ENCODE measurements around the gene DMPK. TPM values are rescaled to one million over a fixed set of nuclear protein-coding genes. Genes with fewer than 3 reads are reported as not detected.

The DMPK gene
- total and polyA plus RNA-seq, 12 donors = 220 to 439 (median 304) TPM

DNA sequence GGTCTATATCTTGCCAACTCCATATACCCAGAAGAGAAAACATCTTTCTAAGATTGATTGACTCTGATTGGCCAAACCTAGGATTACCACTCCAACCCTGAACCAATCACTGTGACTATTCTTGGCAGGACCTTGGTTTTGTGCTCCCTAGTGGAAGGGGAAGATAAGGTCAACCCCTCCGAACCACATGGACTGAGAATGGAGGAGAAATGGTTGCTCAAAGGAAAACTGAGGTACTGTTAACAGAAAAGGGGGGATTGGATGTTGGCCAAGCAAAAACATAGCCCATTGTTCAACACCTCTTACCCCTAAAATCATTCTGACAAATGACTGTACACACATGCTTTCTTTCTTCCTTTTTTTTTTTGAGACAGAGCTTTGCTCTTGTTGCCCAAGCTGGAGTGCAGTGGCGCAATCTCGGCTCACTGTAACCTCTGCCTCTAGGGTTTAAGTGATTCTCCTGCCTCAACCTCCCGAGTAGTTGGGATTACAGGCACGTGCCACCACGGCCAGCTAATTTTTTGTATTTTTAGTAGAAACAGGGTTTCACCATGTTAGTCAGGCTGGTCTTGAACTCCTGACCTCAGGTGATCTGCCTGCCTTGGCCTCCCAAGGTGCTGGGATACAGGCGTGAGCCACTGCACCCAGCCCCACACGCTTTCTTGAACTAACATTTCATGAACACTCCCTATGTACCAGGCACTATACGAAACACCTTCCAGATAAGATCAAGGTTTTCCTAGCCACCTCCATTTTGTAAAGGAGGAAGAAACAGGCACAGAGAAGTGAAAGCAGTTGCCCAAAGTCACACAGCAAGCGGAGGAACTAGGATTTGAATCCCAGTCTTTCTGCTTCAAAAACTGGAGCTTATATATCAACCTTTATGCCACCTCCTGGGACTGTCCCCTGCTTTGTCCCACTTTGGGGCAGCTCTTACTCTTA is 42.5 kb downstream of the DMPK start:
- H3K27ac ChIP-seq = no peak overlapping the region
- peak in 1 of 8 donors; percentile 13 for ATAC-seq
- no peaks in the 10 kb centered on the region for H3K9me3 ChIP-seq
- DNase-seq = no peak
- intact Hi-C loops (cut with DNase I) = no loop called here
- WGBS, 2 donors = 85 to 91% methylated on average over 10 of the region's 10 CpGs
- TF ChIP-seq, protein P1, sequence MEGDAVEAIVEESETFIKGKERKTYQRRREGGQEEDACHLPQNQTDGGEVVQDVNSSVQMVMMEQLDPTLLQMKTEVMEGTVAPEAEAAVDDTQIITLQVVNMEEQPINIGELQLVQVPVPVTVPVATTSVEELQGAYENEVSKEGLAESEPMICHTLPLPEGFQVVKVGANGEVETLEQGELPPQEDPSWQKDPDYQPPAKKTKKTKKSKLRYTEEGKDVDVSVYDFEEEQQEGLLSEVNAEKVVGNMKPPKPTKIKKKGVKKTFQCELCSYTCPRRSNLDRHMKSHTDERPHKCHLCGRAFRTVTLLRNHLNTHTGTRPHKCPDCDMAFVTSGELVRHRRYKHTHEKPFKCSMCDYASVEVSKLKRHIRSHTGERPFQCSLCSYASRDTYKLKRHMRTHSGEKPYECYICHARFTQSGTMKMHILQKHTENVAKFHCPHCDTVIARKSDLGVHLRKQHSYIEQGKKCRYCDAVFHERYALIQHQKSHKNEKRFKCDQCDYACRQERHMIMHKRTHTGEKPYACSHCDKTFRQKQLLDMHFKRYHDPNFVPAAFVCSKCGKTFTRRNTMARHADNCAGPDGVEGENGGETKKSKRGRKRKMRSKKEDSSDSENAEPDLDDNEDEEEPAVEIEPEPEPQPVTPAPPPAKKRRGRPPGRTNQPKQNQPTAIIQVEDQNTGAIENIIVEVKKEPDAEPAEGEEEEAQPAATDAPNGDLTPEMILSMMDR (IDR thresholded peaks at IDR 0.05) = no peak
- no peaks in the 10 kb centered on the region for H3K36me3 ChIP-seq
- no peaks in the 10 kb centered on the region for H3K4me1 ChIP-seq
- H3K4me3 ChIP-seq = no peak overlapping the region
- peaks cover 0 to 14% (median 0%) of the 10 kb centered on the region in 7 donors for H3K27me3 ChIP-seq

DNA sequence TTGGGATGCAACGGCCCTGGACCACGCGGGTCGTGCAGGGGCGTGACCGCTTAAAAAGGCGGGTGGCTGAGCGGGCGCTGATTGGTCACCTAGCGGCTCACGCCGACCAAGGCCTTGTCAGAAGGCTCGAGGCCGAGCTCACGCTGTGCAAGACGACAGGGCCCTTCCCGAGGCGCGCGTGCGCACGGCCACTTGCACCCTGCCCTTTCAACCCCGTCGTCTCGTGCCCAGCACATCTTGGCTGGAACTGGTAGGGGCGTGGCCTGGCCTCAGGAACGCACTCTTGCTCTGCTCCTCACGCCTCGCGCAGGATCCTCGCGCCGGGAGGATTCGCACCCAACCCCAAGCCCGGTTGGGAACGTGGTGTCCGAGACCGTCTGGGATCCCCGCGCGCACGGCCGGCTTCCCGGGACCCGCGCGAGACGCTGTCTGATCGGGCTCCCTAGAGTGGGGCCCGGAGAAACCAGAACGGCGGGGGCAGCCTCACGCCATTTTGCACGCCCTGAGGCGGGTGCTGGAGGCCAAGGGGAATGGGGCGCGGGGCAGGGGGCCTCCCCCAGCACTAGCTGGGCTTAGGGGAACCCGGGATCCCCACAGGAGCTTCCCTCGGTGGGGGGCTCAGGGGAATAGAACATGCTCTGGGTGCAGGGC is 49.0 kb downstream of the DMPK start, which contains the start of gene MEIOSIN:
Gene MEIOSIN, plus strand, starts transcription at position 280 of the 651 bp plus-strand sequence. CDS start 1,938 bp downstream, outside the sequence.
- TF ChIP-seq, protein P1 (IDR thresholded peaks at IDR 0.05) = no peak
- WGBS, 2 donors = 90 to 91% methylated on average over 59 of the region's 59 CpGs
- Histone ChIP-seq H3K9me3 (no peaks in the 10 kb centered on the region), H3K27me3 (no peaks in the 10 kb centered on the region), H3K36me3 (no peaks in the 10 kb centered on the region), H3K4me1 (peaks cover 2 to 22% (median 15%) of the 10 kb centered on the region in 9 donors), H3K27ac (no peak within 1 kb of the TSS), H3K4me3 (no peak within 1 kb of the TSS)
- intact Hi-C loops (cut with DNase I) = no loop called here
- DNase-seq = no peak
- no peak for ATAC-seq

DNA sequence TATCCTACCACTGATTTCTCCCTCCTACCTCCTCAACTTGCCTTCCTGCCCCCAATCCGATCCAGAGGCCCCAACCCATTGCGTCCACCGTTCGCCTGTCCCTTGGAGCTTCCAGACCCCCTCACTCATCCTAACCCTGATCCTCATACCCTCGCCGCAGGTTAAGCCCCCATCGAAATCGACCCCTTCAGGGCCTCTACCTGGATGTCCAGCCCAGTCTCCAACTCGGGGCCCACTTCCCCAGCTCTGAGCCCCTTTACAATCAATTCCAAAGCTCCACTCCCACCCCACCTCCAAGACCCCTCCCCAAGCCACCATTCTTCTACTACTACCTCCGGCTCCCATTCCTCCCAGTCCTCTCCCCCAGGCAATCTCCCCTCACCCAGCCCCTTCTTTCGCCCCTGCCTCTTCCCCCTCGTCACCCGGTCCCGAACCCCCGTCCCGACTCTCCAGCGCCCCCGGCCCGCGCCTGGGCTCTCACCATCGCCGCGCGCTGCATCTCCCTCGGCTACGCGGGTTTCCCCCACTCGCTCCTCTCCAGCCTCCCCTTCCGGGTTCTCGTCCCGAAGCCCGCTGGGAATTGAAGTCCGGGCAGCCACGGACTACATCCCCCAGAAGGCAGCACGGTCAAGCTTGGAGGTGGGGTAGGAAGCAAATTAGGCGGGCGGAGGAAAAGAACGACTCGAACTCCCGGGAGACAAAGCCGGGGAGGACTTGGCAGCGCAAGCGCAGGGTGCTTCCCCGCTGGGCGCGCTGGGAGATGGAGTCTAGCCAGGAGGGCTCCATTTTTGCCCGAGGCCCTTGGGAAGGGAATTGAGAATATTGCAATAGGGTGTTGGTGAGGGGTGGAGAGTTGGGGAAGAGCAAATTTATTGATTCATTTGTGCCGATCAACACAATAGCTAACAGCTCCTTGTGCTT is 51.7 kb downstream of the DMPK start, which contains the start of gene FBXO46:
Gene FBXO46, minus strand, starts transcription at position 529 of the 921 bp plus-strand sequence. CDS start 17,401 bp downstream, outside the sequence.
- peak within 1 kb of the TSS; percentile 43 to 84 (median 78) for H3K4me3 ChIP-seq
- no peaks in the 10 kb centered on the region for H3K9me3 ChIP-seq
- WGBS, 2 donors = 1 to 2% methylated on average over 48 of the region's 48 CpGs
- peak; percentile 95 to 99 for DNase-seq
- TF ChIP-seq, protein P1 (IDR thresholded peaks at IDR 0.05) = peak in 2 of 9 donors; percentile 10 to 14
- peak; percentile 97 to 99 (median 99) for ATAC-seq
- peak within 1 kb of the TSS in 8 of 10 donors; percentile 41 to 85 (median 73) for H3K27ac ChIP-seq
- H3K27me3 ChIP-seq = no peaks in the 10 kb centered on the region
- peaks cover 0 to 9% (median 0%) of the 10 kb centered on the region in 9 donors for H3K36me3 ChIP-seq
- H3K4me1 ChIP-seq = peaks cover 2 to 28% (median 16%) of the 10 kb centered on the region in 9 donors
- intact Hi-C loops (cut with DNase I) = loop anchor here in 2 of 10 donors (1.0 to 2.0 kb wide), 3 partner anchors 38 to 40 kb away; partner anchors contain the start of genes QPCTL (in 1 of the 2) and SIX5 (in 1 of the 2)
